NB4 (cell line): Measurements from ENCODE around the gene GSTM4.

Experiments
- CTCF ChIP-seq: IDR thresholded peaks from one replicate; pipeline ENCODE4 v1.5.1; 2012; ENCODE audit warnings: low read depth, low read length
- MAX ChIP-seq: IDR thresholded peaks from 2 replicates; pipeline ENCODE4 v1.6.1; 2011; ENCODE audit warnings: low read depth, low read length
- MYC ChIP-seq: IDR thresholded peaks from 2 replicates; pipeline ENCODE4 v1.6.1; 2011; ENCODE audit warnings: low read depth, low read length
- POLR2A ChIP-seq: IDR thresholded peaks from 2 replicates; pipeline ENCODE4 v1.6.1; 2011; ENCODE audit warnings: mild to moderate bottlenecking; ENCODE audit not compliant: insufficient read length; ENCODE audit errors: extremely low read depth

- no peak for TF ChIP-seq CTCF
- no peak for TF ChIP-seq POLR2A
- TF ChIP-seq MAX = no peak
- no peak; the same call in 1 of the 2 replicates for TF ChIP-seq MYC
Observed at GRCh38 chr1:109616391-109616790, 39.5 kb upstream of the GSTM4 start.
